ENCODE measurements around the gene RCBTB1.
"Not testable (repeated sequence)": the region's sequence is repeated elsewhere in the genome, so short reads cannot be mapped to it uniquely, and the experiment has no call there.

RCBTB1 gene

DNA sequence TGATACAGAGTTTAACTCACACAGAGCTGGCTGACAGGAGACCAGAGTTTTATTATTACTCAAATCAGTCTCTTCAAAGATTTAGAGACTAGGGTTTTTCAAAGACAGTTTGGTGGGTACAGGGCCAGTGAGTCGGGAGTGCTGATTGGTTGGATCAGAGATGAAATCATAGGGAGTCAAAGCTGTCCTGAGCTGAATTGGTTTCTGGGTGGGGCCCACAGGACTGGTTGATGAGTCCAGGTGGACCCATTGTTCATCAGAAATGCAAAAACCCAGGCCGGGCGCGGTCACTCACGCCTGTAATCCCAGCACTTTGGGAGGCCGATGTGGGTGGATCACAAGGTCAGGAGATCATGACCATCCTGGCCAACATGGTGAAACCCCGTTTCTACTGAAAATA is 17.3 kb upstream of the RCBTB1 start:
- not testable (repeated sequence) for DNase-seq

DNA sequence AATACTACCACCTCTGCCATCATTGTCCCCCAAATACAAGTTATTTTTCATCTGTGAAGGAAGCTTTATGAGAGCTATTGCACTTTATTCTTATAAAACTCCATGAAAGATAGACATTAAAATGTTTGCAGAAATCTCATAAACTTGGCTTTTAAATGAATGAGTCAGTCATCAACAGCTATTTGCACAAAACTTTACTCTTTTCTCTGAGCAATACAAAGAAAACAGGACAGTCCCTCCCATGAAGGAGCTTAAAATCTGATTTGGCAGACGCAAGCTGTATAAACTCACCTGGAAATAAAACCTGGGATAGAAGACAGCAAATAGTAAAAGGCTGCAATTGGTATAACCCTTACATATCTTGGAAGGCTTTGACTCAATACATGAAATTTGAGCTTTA is 16.6 kb upstream of the RCBTB1 start:
- DNase-seq: no peak

DNA sequence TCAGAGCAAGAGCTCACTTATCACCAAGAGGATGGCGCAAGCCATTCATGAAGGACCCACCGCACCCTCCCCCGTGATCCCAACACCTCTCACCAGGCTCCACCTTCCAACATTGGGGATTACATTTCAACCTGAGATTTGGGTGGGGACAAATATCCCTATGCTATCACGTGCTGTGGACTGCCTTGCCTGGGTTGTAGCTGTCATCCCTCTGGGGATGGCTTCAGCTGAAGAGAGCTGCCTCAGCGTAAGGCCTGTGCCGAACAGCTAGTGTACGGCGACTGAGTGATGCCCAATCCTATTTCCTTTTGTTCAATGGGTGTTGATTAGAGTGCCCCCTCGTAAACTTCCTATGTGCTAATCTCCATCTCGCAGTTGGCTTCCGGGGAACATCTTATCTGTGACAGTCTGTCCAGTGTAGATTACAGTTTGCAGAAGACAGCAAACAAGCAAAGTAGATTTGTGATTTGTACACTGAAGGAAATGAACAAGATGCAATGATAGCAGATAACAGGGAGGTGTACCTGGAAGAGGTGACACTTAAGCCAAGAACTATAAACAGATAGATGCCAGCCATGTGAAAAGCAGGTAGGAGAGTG is 11.8 kb upstream of the RCBTB1 start:
- DNase-seq: no peak

DNA sequence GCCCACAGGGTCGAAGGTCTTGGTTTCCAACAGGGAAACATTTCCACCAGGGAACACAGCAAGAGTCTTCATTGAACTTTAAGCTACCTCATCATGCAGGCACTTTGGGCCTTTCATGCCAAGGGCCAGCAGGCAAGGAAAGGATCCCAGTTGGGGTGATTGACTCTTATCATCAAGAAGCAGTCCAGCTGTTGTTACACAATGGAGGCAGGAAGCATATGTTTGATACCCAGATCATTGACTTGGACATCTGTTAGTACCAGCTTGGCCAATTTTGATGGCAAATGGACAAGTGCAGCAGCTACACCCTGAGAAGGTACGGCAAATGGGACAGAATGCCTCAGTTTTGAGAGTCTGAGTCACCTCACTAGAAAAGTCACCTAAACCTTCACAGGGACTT is 10.9 kb upstream of the RCBTB1 start:
- DNase-seq: no peak

DNA sequence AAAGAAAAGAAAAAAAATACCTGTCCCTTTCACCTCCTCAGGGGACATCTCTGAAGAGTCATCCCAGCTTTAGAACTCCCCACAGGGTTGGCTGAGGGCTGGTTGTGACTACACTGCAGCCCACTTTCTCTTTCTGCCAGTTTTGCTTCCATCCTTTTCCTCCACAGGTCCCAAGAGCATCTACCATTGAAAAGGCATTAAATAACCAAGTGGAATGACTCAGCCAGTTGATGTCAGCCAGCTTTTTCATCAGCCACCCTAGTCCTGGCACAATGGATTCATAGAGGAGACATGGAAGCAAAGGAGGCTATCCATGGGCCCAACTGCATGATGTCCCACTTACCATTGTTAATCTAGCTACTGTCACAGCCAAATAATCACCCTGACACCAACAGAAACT is 9.2 kb upstream of the RCBTB1 start:
- DNase-seq: no peak

DNA sequence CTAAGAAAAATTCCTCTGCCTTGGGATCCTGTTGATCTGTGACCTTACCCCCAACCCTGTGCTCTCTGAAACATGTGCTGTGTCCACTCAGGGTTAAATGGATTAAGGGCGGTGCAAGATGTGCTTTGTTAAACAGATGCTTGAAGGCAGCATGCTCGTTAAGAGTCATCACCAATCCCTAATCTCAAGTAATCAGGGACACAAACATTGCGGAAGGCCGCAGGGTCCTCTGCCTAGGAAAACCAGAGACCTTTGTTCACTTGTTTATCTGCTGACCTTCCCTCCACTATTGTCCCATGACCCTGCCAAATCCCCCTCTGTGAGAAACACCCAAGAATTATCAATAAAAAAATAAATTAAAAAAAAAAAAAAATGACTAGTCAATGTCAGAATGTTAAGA is 8.5 kb upstream of the RCBTB1 start:
- DNase-seq: not testable (repeated sequence)

DNA sequence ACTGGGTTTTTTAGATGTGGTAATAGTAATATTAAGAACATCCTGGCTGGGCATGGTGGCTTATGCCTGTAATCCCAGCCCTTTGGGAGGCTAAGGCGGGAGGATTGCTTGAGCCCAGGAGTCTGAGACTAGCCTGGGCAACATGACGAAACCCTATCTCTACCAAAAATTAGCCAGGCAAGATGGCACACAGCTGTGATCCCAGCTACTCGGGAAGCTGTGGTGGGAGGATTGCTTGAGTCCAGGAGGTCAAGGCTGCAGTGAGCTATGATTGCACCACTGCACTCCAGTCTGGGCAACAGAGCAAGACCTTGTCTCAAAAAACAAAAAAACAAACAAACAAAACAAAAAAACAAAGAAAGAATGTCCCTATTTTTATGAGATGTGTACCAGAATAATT is 5.4 kb upstream of the RCBTB1 start:
- DNase-seq: not testable (repeated sequence)

DNA sequence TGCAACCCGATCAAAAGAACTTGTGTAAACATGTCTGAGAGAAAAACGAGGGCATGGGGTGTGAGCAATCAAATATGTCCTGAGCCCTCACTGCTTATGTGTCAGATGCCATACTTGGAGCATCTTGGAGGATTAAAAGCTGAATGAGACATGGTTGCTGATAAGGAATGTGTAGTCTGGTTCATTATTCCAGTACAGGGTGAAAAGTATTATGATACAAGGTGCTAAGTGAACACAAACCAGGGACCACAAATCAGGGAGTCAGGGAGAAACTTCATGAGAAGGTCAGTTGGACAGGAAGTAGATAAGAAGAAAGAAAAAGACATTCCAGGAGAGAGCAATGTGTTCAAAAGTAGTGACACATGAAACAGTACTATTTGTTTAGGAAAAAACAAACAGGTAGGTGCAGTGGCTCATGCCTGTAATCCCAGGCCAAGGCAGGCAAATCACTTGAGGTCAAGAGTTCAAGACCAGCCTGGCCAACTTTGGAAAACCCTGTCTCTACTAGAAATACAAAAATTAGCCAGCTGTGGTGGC is 2.0 kb upstream of the RCBTB1 start:
- no peak for DNase-seq

DNA sequence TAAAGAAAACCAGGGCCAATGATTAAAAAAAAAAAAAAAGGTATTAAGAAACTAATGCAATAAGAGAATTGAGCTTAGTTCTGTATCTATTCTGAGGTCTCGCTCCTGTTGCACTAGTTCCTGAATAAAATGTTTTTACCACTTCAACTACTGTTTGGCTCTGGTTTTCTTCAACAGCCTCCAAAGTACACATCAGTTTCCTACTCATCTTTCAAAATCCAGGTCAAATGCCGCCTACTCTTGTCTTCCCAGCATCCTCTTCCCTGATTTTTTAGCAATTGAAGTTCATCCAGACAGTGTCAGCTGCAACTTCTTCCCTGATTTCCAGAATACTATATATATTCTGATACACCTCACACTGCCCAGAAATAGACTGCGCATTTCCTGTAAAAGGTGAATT is 1.4 kb upstream of the RCBTB1 start:
- DNase-seq: no peak

DNA sequence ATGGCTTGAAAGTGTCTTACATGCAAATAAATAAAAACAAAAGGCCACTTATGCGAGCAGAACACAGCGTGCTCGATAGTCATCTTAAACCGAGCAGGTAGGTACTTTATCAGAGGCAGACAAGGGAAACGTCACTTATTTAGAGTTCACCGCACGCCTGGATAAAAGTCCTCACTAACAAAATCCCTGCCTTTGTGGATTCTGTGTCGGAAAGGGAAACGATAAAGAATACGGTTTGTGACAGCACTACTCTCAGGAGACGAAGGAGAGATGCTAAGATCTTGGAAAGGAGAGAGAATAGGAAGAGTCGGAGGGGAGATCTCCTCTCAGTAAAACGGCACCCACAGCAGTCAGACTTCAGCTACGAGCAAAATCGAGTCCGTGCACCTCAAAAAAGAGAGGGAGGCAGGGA is 581 bp downstream of the RCBTB1 start:
- no peak for DNase-seq

DNA sequence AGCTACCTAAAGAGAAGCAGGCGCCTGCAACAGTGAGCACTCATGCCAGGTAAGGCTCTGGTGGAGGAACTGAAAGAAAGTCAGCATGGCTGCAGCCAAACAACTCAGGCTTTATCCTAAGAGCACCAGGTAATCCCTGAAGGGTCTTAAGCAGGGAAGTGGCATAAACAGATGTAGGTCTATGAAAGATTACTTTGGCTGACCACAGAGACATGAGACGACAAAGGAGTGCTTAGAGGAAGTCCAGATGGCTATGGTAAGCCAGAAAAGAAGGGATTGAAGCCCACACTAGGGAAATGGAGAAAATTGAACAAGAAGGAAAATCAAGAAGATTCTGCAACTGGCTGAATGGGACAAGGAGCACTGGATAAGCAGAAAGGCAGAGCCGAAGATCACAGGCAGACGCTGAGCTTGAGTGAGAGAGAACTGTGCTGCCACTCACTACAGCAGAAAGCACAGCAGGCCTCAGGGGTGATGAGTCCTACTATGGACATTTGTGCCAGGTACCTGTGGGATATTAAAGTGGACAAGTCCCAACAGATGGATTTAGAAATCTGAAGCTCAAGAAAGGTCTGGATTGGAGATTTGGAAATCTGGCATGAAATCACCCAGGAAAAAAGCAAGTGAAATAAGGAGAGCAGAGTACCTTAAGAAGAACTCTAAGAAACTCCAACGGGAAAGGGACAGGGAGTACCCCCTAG is 4.2 kb downstream of the RCBTB1 start:
- DNase-seq: no peak

DNA sequence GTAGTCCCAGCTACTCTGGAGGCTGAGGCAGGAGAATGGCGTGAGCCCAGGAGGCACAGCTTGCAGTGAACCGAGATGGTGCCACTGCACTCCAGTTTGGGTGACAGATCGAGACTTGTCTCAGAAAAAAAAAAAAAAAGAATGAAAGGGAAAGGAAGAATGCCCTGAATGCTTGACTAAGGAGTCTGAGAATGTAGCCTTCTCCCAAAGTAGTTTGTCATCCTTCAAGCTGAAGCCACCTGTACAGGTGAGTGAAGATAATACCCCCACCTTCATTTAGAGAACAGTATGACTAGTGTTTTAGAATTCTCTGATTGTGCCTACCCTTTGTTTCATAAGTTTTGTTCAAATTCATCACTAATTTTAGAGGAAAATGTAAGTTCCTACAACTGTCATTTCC is 5.9 kb downstream of the RCBTB1 start:
- DNase-seq: no peak

DNA sequence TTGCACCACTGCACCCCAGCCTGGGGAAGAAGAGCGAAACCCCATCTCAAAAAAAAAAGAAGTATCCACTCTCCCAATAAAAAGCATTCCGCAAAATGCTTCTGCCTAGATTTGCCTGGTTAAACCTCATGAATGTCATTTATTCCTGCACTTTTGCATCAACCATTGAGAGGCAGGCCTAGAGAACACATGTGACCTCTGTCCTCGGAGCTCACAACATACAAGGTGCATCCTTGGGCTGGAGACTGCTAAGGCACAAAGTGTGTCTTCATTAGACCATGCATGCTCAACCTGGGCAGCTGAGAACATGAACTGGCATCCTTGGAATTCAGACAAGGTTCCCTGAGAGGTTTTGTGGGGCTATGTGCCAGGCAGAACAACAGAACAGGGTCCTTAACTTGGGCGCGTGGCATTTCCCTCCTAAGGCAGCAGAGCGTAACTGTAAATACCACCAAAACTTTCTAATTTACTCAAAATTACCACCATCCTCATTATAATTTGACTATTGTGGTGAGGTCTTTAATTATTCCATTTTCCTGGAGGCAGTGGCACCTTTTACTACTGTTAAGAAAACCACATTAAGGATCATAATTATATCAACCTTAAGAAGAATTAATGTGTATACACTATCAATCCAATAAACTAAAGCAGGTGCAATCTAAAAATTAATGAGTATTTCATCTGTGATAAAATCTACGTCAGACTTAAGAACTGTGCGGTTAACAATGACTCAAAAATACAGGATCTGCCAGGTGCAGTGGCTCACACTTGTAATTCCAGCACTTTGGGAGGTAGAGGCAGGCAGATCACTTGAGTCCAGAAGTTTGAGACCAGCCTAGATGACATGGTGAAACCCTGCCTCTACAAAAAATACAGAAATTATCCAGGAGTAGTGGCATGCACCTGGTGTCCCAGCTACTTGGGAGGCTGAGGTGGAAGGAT is 13.8 kb downstream of the RCBTB1 start:
- no peak for DNase-seq

DNA sequence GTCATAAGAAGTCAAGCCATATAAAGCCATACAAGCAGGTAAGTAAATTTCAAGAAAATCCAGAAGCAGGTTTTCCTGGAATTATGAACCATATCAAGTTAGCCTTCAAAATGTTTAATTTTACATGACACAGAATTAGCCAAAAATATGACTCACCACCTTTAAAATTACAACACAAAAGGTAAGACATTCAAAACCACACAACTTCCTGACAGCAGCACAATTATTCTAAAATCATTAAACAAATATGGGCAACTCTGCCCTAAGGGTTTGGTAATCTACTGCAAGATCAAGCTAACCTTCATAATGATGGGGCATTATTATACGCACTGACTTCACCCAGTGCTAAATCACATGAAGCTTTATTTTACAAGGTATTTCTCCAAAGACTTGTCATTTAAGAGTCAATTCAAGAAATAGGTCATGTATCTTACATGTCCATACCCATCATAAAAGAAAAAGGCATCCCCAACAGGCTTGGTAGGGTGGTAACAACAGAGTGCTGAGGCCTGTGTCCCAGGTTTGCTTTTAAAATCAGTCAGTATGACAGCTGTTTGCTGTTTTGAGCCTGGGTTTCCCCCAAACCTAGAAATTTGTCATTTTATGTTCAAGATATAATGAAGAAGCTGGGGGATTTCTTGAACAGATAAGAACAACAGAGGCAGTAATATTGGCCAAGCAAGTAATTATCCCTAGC is 15.2 kb downstream of the RCBTB1 start:
- no peak for DNase-seq

DNA sequence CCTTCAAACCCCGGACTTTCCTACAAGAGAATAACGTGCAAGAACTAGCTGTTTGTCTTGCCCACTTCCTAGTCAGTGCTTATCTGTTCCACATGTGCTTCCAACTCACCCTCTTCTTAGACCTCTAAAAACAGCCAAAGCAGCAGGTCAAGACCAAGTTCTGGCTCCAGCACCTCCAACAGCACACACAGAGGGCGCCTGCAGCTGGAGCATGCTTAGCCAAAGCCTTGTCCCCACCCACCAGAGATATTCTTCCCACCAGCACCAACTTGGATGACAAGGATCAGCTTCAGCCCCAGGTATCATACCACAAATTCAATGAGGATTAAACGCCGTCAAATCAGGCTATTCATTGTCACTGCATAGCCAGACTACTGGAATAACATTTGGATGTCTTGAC is 17.9 kb downstream of the RCBTB1 start:
- no peak for DNase-seq

DNA sequence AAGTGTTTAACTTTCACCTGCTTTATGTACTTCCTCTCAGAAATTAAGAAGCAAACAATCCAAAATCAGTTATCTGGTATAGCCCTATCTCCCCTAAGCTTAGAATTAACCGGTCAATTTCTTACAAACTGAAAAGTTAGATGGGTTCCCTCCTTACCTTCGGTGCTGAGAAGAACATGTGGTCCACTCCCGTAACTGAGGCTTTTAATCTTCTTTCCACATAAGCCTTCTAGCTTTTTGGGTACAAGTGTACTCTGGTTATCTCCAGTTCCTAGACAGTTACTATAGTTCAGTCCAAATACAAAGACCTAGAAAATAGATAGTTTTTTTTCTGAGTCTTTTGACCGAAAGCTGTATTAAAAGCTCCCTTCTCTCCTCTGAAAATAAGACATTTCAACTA is 18.9 kb downstream of the RCBTB1 start:
- DNase-seq: no peak

DNA sequence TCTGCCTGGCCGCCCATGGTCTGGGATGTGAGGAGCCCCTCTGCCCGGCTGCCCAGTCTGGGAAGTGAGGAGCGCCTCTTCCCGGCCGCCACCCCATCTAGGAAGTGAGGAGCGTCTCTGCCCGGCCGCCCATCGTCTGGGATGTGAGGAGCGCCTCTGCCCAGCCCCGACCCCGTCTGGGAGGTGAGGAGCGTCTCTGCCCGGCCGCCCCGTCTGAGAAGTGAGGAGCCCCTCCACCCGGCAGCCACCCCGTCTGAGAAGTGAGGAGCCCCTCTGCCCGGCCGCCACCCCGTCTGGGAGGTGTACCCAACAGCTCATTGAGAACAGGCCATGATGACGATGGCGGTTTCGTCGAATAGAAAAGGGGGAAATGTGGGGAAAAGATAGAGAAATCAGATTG is 19.9 kb downstream of the RCBTB1 start:
- DNase-seq: not testable (repeated sequence)

DNA sequence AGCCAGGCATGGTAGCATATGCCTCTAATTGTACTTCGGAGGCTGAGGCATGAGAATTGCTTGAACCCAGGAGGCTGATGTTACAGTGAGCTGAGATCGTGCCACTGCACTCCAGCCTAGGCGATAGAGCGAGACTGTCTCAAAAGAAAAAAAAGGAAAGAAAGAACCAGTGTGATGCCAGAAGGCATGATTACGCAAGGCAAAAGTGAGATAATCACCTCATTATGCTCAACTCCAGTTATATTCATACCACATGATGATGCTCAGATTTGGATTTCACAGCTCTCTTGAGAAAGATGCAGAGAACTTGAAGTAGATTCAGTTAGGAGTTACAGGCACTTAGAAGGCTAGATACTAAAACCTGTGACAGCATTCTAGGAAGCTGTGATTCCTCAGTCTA is 21.8 kb downstream of the RCBTB1 start:
- DNase-seq: no peak

DNA sequence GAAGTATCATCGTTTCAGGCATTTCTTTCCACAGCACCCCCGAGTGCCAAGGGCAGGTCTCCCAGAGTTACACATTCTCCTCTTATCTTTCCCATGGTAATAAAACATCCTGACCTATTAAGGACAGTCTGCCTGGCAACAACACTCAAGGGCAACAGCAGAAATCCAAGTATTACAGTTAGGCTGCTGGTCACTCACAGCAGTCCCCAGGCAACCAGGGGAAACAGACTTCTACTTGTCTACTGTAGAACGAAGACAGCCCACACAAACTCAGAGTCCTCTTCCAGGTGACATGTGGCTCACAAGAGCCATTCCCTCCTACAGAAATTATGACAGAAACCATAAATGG is 24.3 kb downstream of the RCBTB1 start:
- no peak for DNase-seq

DNA sequence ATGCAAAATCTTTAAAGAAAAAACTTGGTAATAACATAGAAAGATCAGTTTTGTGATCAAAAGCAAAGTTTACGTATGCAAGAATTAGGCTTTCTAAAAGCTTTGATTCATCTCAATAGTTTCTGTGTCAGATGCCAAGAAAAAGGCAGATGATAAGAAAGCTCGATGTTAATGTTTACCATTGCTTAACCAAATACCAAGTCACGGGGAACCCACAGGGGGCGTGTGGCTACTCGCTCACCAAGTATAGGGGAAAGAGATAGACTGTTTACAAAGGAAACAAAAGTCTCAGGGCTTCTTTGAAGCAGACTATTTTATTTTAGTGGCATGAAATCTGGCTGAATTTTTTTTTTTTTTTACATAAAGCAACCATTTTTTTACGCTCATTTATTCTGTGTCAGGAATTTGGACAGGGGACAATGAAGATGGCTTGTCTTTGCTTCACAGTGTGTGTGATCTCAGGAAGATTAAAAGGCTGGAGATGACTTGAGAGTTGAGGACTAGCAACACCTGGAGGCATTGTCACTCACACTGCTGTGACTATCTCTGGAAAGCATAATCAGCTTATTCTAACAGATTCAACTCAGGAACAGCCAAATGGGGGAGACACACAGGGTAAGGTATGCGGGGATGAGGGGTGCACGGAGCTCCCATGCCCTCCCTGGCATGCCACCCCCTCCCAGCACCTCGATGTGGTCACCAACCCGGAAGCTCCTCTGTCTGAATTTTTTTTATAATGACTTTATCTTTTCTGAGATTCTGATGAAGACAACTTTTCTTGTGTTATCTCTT is 24.9 kb downstream of the RCBTB1 start:
- no peak for DNase-seq

DNA sequence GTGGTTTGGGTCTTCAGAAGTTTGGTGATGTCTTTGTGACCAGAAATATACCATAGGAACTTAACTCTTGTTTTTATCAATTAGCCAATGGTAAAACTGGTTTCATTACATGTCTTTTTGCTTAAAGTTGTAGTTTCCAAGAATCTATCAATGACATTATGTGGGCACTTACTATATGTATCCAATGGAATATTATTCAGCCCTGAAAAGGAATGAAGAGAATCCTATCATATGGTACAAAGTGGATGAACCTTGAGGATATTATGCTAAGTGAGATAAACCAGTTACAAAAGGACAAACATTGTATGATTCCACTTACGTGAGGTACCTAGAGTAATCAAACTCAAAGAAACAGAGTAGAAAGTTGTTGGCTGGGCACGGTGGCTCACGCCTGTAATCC is 26.4 kb downstream of the RCBTB1 start:
- DNase-seq: no peak

DNA sequence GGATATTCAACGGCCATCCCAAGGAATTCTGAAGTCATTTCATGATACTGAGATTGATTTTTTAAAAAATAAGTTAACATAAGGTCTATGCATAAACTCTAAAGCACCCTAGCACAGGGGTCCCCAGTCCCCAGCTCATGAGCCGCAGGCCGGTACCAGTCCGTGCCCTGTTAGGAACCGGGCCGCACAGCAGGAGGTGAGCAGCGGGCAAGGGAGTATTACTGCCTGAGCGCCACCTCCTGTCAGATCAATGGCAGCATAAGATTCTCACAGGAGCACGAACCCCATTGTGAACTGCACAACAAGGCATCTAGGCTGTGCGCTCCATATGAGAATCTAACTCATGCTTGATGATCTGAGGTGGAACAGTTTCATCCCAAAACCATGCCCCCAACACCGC is 31.0 kb downstream of the RCBTB1 start:
- DNase-seq: no peak

Measured in CD4-positive, alpha-beta T cell treated with Interferon gamma for 1 hour (primary cell).